Stimulated activated naive B cell treated with anti-CD40 and anti-IgM and Interleukin-4, amounts not matched to agents 10 μg/mL and 1 μg/mL and 100 μg/mL, for 72 hours (primary cell): Measurements from ENCODE around the gene TOPORS.

Experiments used
- ATAC-seq, 2 donors: fragments of 150-1000 bp; cut with Tn5 transposase; replicated peaks; 2 replicates each; pipeline ENCODE4 v1.10.0; 2021; ENCODE audit warnings: moderate library complexity in 1 of 2
- DNase-seq: peaks from one replicate; pipeline ENCODE4 v3.0.0; 2021
- H3K27ac Mint-ChIP-seq: one replicate; pipeline ENCODE4 v1.8.0; 2022; ENCODE audit warnings: mild to moderate bottlenecking, mixed read lengths
- H3K27me3 Mint-ChIP-seq, 2 donors: one replicate each; pipeline ENCODE4 v1.8.0; 2022; ENCODE audit warnings: mixed read lengths in 2 of 2
- H3K36me3 Mint-ChIP-seq, 2 donors: one replicate each; pipeline ENCODE4 v1.8.0; 2022; ENCODE audit warnings: mixed read lengths in 2 of 2, mild to moderate bottlenecking in 1 of 2
- H3K4me1 Mint-ChIP-seq, 2 donors: one replicate each; pipeline ENCODE4 v1.8.0; 2022; ENCODE audit warnings: mixed read lengths in 2 of 2, mild to moderate bottlenecking in 1 of 2
- H3K4me3 Mint-ChIP-seq, 2 donors: one replicate each; pipeline ENCODE4 v1.8.0; 2022; ENCODE audit warnings: mild to moderate bottlenecking in 2 of 2, mixed read lengths in 2 of 2, moderate library complexity in 1 of 2
- H3K9me3 Mint-ChIP-seq, 2 donors: one replicate each; pipeline ENCODE4 v1.8.0; 2022; ENCODE audit warnings: mixed read lengths in 2 of 2, mild to moderate bottlenecking in 1 of 2

The TOPORS gene

GRCh38 chr9:32577316-32577715 is 24.9 kb upstream of the TOPORS start:
- Mint-ChIP-seq H3K4me3 (no peak overlapping the region), H3K36me3 (no peaks in the 10 kb centered on the region), H3K27me3 (peaks cover 16 to 27% of the 10 kb centered on the region in 2 donors), H3K27ac (no peak overlapping the region), H3K9me3 (no peaks in the 10 kb centered on the region), H3K4me1 (peaks cover 0 to 5% of the 10 kb centered on the region in 2 donors)
- DNase-seq (no peak), ATAC-seq (no peak)

- Mint-ChIP-seq H3K4me1 (peaks cover 8 to 11% of the 10 kb centered on the region in 2 donors), H3K27me3 (peaks cover 8 to 20% of the 10 kb centered on the region in 2 donors), H3K36me3 (peaks cover 3 to 5% of the 10 kb centered on the region in 2 donors), H3K9me3 (no peaks in the 10 kb centered on the region), H3K27ac (no peak overlapping the region), H3K4me3 (no peak overlapping the region)
- DNase-seq (no peak), ATAC-seq (no peak)
Observed at GRCh38 chr9:32574858-32575257, 22.5 kb upstream of the TOPORS start.

- ATAC-seq (no peak), DNase-seq (no peak)
- Mint-ChIP-seq H3K4me1 (peaks cover 9 to 13% of the 10 kb centered on the region in 2 donors), H3K36me3 (peaks cover 4 to 7% of the 10 kb centered on the region in 2 donors), H3K9me3 (no peaks in the 10 kb centered on the region), H3K27me3 (peaks cover 8 to 11% of the 10 kb centered on the region in 2 donors), H3K27ac (no peak overlapping the region), H3K4me3 (peak overlapping the region in 1 of 2 donors; percentile 99)
Observed at GRCh38 chr9:32573821-32574220, 21.4 kb upstream of the TOPORS start.

GRCh38 chr9:32572900-32573523 is 20.6 kb upstream of the TOPORS start, which contains the start of gene NDUFB6:
Gene NDUFB6 (minus strand): TSS chr9:32573159. CDS start chr9:32573060, 99 bp downstream.
- Mint-ChIP-seq H3K27ac (peak within 1 kb of the TSS; percentile 99), H3K4me3 (peak within 1 kb of the TSS; percentile 92 to 99), H3K36me3 (peaks cover 9 to 10% of the 10 kb centered on the region in 2 donors), H3K9me3 (no peaks in the 10 kb centered on the region), H3K4me1 (peaks cover 10 to 13% of the 10 kb centered on the region in 2 donors), H3K27me3 (peaks cover 6 to 8% of the 10 kb centered on the region in 2 donors)
- peak; percentile 94 for DNase-seq
- peak; percentile 89 to 93 for ATAC-seq

- peak; percentile 88 to 92 for ATAC-seq
- H3K36me3 Mint-ChIP-seq = peaks cover 13 to 17% of the 10 kb centered on the region in 2 donors
- peak overlapping the region; percentile 92 to 99 for H3K4me3 Mint-ChIP-seq
- no peaks in the 10 kb centered on the region for H3K9me3 Mint-ChIP-seq
- H3K4me1 Mint-ChIP-seq = peaks cover 10 to 13% of the 10 kb centered on the region in 2 donors
- peak overlapping the region; percentile 99 for H3K27ac Mint-ChIP-seq
- peaks cover 0 to 4% of the 10 kb centered on the region in 2 donors for H3K27me3 Mint-ChIP-seq
- DNase-seq = peak; percentile 51
Observed at GRCh38 chr9:32571969-32572899, 19.8 kb upstream of the TOPORS start.

GRCh38 chr9:32570262-32570661 is 17.9 kb upstream of the TOPORS start:
- no peak overlapping the region for H3K4me3 Mint-ChIP-seq
- no peaks in the 10 kb centered on the region for H3K9me3 Mint-ChIP-seq
- no peak for DNase-seq
- H3K27me3 Mint-ChIP-seq = no peaks in the 10 kb centered on the region
- ATAC-seq = no peak
- no peak overlapping the region for H3K27ac Mint-ChIP-seq
- H3K4me1 Mint-ChIP-seq = peaks cover 13 to 14% of the 10 kb centered on the region in 2 donors
- H3K36me3 Mint-ChIP-seq = peaks cover 25 to 28% of the 10 kb centered on the region in 2 donors

GRCh38 chr9:32566770-32567169 is 14.4 kb upstream of the TOPORS start:
- Mint-ChIP-seq H3K27me3 (no peaks in the 10 kb centered on the region), H3K4me1 (peaks cover 9 to 17% of the 10 kb centered on the region in 2 donors), H3K9me3 (no peaks in the 10 kb centered on the region), H3K27ac (no peak overlapping the region), H3K4me3 (no peak overlapping the region), H3K36me3 (peaks cover 29 to 40% of the 10 kb centered on the region in 2 donors)
- DNase-seq (no peak), ATAC-seq (no peak)

GRCh38 chr9:32565967-32566366 is 13.6 kb upstream of the TOPORS start:
- no peak for ATAC-seq
- no peak for DNase-seq
- Mint-ChIP-seq H3K36me3 (peaks cover 29 to 44% of the 10 kb centered on the region in 2 donors), H3K4me3 (no peak overlapping the region), H3K27ac (peak overlapping the region; percentile 47), H3K4me1 (peaks cover 8 to 20% of the 10 kb centered on the region in 2 donors), H3K9me3 (no peaks in the 10 kb centered on the region), H3K27me3 (no peaks in the 10 kb centered on the region)

GRCh38 chr9:32558408-32558934 is 6.1 kb upstream of the TOPORS start:
- DNase-seq (no peak), ATAC-seq (no peak)
- Mint-ChIP-seq H3K9me3 (no peaks in the 10 kb centered on the region), H3K27ac (no peak overlapping the region), H3K36me3 (peaks cover 2 to 19% of the 10 kb centered on the region in 2 donors), H3K4me1 (peaks cover 21 to 25% of the 10 kb centered on the region in 2 donors), H3K27me3 (no peaks in the 10 kb centered on the region), H3K4me3 (no peak overlapping the region)

- H3K36me3 Mint-ChIP-seq = peaks cover 5 to 25% of the 10 kb centered on the region in 2 donors
- H3K27ac Mint-ChIP-seq = no peak overlapping the region
- no peak overlapping the region for H3K4me3 Mint-ChIP-seq
- DNase-seq (no peak), ATAC-seq (no peak)
- no peaks in the 10 kb centered on the region for H3K9me3 Mint-ChIP-seq
- H3K27me3 Mint-ChIP-seq = no peaks in the 10 kb centered on the region
- H3K4me1 Mint-ChIP-seq = peaks cover 20 to 51% of the 10 kb centered on the region in 2 donors
Observed at GRCh38 chr9:32554591-32554990, 2.2 kb upstream of the TOPORS start.

GRCh38 chr9:32554107-32554506 is 1.7 kb upstream of the TOPORS start:
- Mint-ChIP-seq H3K36me3 (peaks cover 5 to 23% of the 10 kb centered on the region in 2 donors), H3K4me3 (no peak overlapping the region), H3K27me3 (no peaks in the 10 kb centered on the region), H3K27ac (no peak overlapping the region), H3K9me3 (no peaks in the 10 kb centered on the region), H3K4me1 (peaks cover 16 to 50% of the 10 kb centered on the region in 2 donors)
- no peak for DNase-seq
- no peak for ATAC-seq

GRCh38 chr9:32551276-32552051 is 922 bp downstream of the TOPORS start:
- DNase-seq (peak; percentile 35), ATAC-seq (peak; percentile 39 to 47)
- H3K9me3 Mint-ChIP-seq = no peaks in the 10 kb centered on the region
- peak overlapping the region; percentile 97 for H3K27ac Mint-ChIP-seq
- H3K4me3 Mint-ChIP-seq = peak overlapping the region; percentile 88 to 94
- H3K36me3 Mint-ChIP-seq = peaks cover 10 to 28% of the 10 kb centered on the region in 2 donors
- H3K4me1 Mint-ChIP-seq = peaks cover 15 to 48% of the 10 kb centered on the region in 2 donors
- no peaks in the 10 kb centered on the region for H3K27me3 Mint-ChIP-seq

- peaks cover 12 to 28% of the 10 kb centered on the region in 2 donors for H3K36me3 Mint-ChIP-seq
- DNase-seq = peak; percentile 83
- no peaks in the 10 kb centered on the region for H3K9me3 Mint-ChIP-seq
- H3K4me1 Mint-ChIP-seq = peaks cover 13 to 48% of the 10 kb centered on the region in 2 donors
- peak overlapping the region; percentile 97 for H3K27ac Mint-ChIP-seq
- ATAC-seq = peak; percentile 63 to 75
- no peaks in the 10 kb centered on the region for H3K27me3 Mint-ChIP-seq
- peak overlapping the region; percentile 88 to 94 for H3K4me3 Mint-ChIP-seq
Observed at GRCh38 chr9:32550562-32551275, 1.7 kb downstream of the TOPORS start.
